Esophagus muscularis mucosa (tissue), 4 donors: ENCODE data around the gene TUBA3C. TPM values are rescaled to one million over a fixed set of nuclear protein-coding genes. Genes with fewer than 3 reads are reported as not detected.

Experiments
- DNase-seq: peaks from one replicate; pipeline ENCODE4 v3.0.0-alpha.2; 2017; ENCODE audit errors: extremely low spot score
- H3K27ac ChIP-seq, 4 donors: fragments of 200-600 bp; sonication (generic); replicated peaks in 1 of 4; 1 replicate in 3 of 4; 2 replicates in 1 of 4; pipeline ENCODE4 v1.5.1; 2016 to 2019; ENCODE audit warnings: mild to moderate bottlenecking in 1 of 4
- H3K27me3 ChIP-seq, 4 donors: fragments of 200-600 bp; sonication (generic); one replicate each; pipeline versions ENCODE4 v1.5.1 to v1.6.0; 2016 to 2019
- H3K36me3 ChIP-seq, 4 donors: fragments of 200-600 bp; sonication (generic); one replicate each; pipeline ENCODE4 v1.5.1; 2016 to 2019
- H3K4me1 ChIP-seq, 4 donors: fragments of 200-600 bp; sonication (generic); one replicate each; pipeline ENCODE4 v1.5.1; 2016 to 2019
- H3K4me3 ChIP-seq, 4 donors: fragments of 200-600 bp; sonication (generic); 1 replicate in 2 of 4; 2 replicates in 2 of 4; pipeline ENCODE4 v1.5.1; 2016 to 2019; ENCODE audit warnings: mild to moderate bottlenecking in 4 of 4, moderate library complexity in 1 of 4
- H3K9me3 ChIP-seq, 4 donors: fragments of 200-600 bp; sonication (generic); 1 replicate in 3 of 4; 2 replicates in 1 of 4; pipeline ENCODE4 v1.5.1; 2016 to 2019
- EP300 ChIP-seq: sonication (generic); formaldehyde crosslinking; IDR thresholded peaks from one replicate; pipeline ENCODE4 v1.6.1; 2017; ENCODE audit warnings: antibody characterized with exemption
- POLR2A ChIP-seq: fragments of 450-650 bp; IDR thresholded peaks from one replicate; pipeline ENCODE4 v1.6.1; 2017; ENCODE audit warnings: antibody characterized with exemption, moderate library complexity, mild to moderate bottlenecking, low read depth
- POLR2AphosphoS5 ChIP-seq, 2 donors: sonication (generic); formaldehyde crosslinking; IDR thresholded peaks; one replicate each; pipeline ENCODE4 v1.6.1; 2017; ENCODE audit warnings: antibody characterized with exemption in 2 of 2
- WGBS: methylation state at CpG from one replicate; pipeline ENCODE4 v1.1.5; 2018; 5-methylcytosine and 5-hydroxymethylcytosine counted together
- intact Hi-C: fragments of 100-400 bp; cut with DNase I; formaldehyde crosslinking; loops from one replicate; pipeline ENCODE4 v1.15.1; 2023
- total RNA-seq, 4 donors: library from RNA; depleted of rRNA; stranded (reverse); fragments of >200 nt; gene quantifications; one replicate each; pipeline versions ENCODE4 v1.1.0 to v1.2.1, GENCODE V29; 2016
- TF ChIP-seq, protein P1 (sequence below), 3 experiments: fragments of 200-600 bp in 2 of 3; fragments of 450-650 bp in 1 of 3; sonication (generic) in 2 of 3; IDR thresholded peaks; one replicate each; pipeline ENCODE4 v1.5.1; 2017 to 2019; ENCODE audit warnings: antibody characterized with exemption in 3 of 3, mild to moderate bottlenecking in 2 of 3, moderate library complexity in 1 of 3

The TUBA3C gene
- total RNA-seq, 4 donors from 2014 or later, result not detected

DNA sequence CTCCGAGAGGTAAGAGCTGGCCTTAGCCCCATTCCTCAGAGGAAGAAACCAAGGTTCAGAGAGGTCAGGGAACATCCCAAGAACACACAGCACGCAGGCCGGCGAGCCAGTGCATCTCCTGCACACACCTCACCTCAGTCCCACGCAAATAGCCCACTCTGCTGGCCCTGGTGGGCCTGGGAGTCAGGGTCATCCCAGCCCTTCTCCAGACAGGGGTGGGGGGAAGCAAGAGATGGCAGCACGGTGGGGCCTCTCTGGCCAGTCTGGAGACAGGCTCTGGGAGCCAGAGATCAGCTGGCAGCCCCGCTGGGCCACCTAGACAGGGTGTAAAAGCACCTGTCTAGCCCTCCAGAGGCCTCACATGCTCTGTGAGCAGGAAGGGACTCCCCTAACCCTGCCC lies 26.8 kb downstream of the TUBA3C start:
- Histone ChIP-seq H3K4me3 (no peak overlapping the region), H3K36me3 (no peaks in the 10 kb centered on the region), H3K9me3 (peaks cover 0 to 2% (median 0%) of the 10 kb centered on the region in 4 donors), H3K4me1 (peaks cover 0 to 5% (median 0%) of the 10 kb centered on the region in 4 donors), H3K27ac (no peak overlapping the region), H3K27me3 (no peaks in the 10 kb centered on the region)
- WGBS, result 77% methylated on average over 5 of the region's 7 CpGs
- intact Hi-C loops, result no loop called here
- TF ChIP-seq EP300 (no peak), POLR2AphosphoS5 (IDR thresholded peaks at IDR 0.05) (no peak)
- TF ChIP-seq, protein P1, sequence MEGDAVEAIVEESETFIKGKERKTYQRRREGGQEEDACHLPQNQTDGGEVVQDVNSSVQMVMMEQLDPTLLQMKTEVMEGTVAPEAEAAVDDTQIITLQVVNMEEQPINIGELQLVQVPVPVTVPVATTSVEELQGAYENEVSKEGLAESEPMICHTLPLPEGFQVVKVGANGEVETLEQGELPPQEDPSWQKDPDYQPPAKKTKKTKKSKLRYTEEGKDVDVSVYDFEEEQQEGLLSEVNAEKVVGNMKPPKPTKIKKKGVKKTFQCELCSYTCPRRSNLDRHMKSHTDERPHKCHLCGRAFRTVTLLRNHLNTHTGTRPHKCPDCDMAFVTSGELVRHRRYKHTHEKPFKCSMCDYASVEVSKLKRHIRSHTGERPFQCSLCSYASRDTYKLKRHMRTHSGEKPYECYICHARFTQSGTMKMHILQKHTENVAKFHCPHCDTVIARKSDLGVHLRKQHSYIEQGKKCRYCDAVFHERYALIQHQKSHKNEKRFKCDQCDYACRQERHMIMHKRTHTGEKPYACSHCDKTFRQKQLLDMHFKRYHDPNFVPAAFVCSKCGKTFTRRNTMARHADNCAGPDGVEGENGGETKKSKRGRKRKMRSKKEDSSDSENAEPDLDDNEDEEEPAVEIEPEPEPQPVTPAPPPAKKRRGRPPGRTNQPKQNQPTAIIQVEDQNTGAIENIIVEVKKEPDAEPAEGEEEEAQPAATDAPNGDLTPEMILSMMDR (IDR thresholded peaks at IDR 0.05), result no peak
- no peak for DNase-seq

DNA sequence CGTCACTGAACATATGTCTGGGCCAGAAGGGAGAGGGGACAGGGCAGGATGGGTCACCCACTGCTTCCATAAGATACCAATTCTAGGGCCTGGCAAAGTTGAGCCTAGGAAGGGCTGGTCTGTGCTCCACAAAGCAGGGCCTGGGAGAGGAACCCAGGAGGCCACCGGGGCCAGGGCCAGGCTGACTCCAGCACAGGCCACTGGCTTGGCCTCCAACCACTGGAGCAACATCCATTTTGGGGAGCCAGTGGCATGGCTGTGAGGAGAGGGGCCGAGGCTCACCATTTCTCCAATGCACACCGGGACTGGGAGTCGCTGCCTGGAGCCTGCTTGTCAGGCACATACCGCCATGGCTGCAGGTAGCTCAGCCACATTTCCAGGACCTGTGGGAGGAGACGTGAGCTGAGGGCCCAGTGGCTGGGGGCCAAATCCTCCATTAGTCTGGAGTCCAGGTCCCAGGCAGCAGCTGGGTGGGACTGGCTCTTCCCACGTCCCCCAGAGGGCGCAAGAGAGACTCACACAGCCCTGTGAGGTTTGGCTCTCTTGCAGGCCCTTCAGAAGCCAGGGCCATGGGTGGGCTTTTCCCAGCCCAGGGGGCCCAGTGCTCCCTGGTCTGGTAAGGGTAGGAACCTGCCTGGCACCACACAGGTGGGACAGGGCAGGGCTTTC lies 27.7 kb downstream of the TUBA3C start:
- 79% methylated on average over 5 of the region's 9 CpGs for WGBS
- DNase-seq, result no peak
- TF ChIP-seq EP300 (no peak), POLR2AphosphoS5 (IDR thresholded peaks at IDR 0.05) (no peak), POLR2A (no peak)
- TF ChIP-seq, protein P1 (IDR thresholded peaks at IDR 0.05), result no peak
- no peak overlapping the region for H3K4me3 ChIP-seq
- no peak overlapping the region for H3K27ac ChIP-seq
- H3K27me3 ChIP-seq, result no peaks in the 10 kb centered on the region
- peaks cover 0 to 5% (median 0%) of the 10 kb centered on the region in 4 donors for H3K4me1 ChIP-seq
- intact Hi-C loops, result no loop called here
- peaks cover 0 to 8% (median 2%) of the 10 kb centered on the region in 4 donors for H3K9me3 ChIP-seq
- no peaks in the 10 kb centered on the region for H3K36me3 ChIP-seq

DNA sequence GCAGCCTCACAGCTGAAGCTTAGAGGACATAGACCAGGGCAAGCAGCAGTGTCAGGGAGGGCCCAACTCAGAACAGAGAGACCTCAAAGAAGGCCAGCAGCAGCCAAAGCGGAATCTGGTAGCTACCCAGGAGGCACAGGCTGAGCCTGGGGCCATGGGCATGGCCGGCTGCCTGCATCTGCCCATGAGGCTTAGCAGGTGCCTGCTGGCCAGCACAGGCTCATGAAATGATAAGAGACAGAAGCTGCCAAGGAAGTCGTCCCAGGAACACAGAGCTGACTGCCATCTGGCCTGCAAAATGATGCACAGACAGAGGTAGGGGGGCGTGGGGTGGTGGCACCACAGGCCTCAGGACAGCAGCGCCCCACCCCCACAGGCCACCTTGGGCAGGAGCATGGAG lies 29.2 kb downstream of the TUBA3C start:
- Histone ChIP-seq H3K27me3 (no peaks in the 10 kb centered on the region), H3K9me3 (peaks cover 0 to 14% (median 5%) of the 10 kb centered on the region in 4 donors), H3K36me3 (no peaks in the 10 kb centered on the region), H3K4me1 (peaks cover 0 to 5% (median 0%) of the 10 kb centered on the region in 4 donors), H3K27ac (no peak overlapping the region), H3K4me3 (no peak overlapping the region)
- no peak for TF ChIP-seq POLR2A
- intact Hi-C loops, result no loop called here
- DNase-seq, result no peak
- WGBS, result 79% methylated on average over 5 of the region's 5 CpGs

DNA sequence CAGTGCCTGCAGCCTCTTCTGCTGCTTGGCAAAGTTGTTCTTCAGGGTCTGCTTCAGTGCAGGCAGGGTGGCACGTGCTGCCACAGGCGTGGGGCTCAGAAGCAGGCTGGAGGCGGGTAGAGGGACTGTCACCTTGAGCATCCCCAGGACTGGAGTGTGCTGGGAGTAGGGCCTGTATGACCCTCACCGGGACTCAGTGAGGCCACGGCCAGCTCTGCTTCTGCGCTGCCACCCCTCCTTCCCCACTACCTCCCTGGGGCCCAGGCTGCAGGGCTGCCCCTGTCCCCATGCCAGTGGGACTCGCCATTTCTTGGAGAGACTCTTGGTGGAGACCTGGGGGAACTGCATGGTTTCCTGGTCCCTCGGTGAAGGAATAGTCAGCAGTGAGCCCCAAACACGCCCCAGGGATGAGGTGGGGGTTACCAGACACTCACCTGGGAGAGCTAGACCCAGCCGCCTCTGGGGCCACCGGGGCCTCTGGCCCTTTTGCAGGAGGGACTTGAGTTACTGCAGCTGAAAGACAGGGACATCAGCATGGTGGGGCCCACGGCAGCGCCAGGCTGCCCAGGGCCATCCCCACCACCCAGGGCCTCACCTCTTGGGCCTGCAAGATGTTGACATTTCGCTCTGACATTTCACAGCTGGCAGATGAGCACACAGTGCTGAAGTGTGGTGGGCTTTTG lies 29.9 kb downstream of the TUBA3C start:
- Histone ChIP-seq H3K4me1 (peaks cover 0 to 5% (median 0%) of the 10 kb centered on the region in 4 donors), H3K9me3 (peaks cover 0 to 14% (median 5%) of the 10 kb centered on the region in 4 donors), H3K36me3 (no peaks in the 10 kb centered on the region), H3K27me3 (no peaks in the 10 kb centered on the region), H3K4me3 (no peak overlapping the region), H3K27ac (no peak overlapping the region)
- TF ChIP-seq POLR2A, result no peak
- no peak for DNase-seq
- WGBS, result 70% methylated on average over 6 of the region's 14 CpGs
- intact Hi-C loops, result no loop called here

DNA sequence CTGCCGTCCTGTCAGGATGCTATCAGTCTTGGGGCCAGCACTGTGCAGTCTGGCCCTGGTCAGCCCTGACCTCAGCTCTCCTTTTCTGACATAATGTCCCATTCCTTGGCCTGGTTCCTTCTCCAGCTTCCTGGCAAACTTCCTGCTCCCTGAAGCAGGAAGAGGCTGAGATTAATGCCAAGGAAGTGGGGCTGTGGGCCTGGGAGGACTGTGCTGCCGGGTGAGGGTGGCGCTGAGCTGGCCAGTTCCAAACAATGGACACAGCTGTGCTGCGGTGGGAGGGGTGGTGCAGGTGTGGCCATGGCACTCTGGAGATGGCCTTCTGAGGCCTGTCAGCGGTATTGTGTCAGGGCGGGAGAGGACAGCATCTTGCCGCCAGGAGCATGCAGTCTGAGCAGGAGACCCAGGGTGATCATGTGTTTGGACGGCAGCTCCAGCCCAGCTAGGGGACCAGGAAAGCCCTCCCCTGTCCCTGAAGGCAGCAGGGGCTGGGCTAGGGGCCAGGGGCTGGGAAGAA lies 30.9 kb downstream of the TUBA3C start:
- Histone ChIP-seq H3K27ac (no peak overlapping the region), H3K9me3 (peaks cover 0 to 14% (median 5%) of the 10 kb centered on the region in 4 donors), H3K27me3 (no peaks in the 10 kb centered on the region), H3K4me1 (peaks cover 0 to 5% (median 0%) of the 10 kb centered on the region in 4 donors), H3K36me3 (no peaks in the 10 kb centered on the region), H3K4me3 (no peak overlapping the region)
- TF ChIP-seq EP300 (no peak), POLR2A (no peak), POLR2AphosphoS5 (IDR thresholded peaks at IDR 0.05) (no peak)
- TF ChIP-seq, protein P1 (IDR thresholded peaks at IDR 0.05), result no peak
- intact Hi-C loops, result no loop called here
- WGBS, result 68% methylated on average over 4 of the region's 8 CpGs
- DNase-seq, result no peak
